HFFc6 (cell line): Measurements from ENCODE around the gene MCC. TPM values are rescaled to one million over a fixed set of nuclear protein-coding genes. Genes with fewer than 3 reads are reported as not detected.

Experiments used
- DNase-seq: peaks from one replicate; pipeline ENCODE4 v3.0.0-alpha.2; 2018
- H3K27ac Mint-ChIP-seq: 2 replicates; pipeline ENCODE4 v1.8.0; 2020; ENCODE audit warnings: mild to moderate bottlenecking, mixed read lengths
- H3K27me3 Mint-ChIP-seq: 2 replicates; pipeline ENCODE4 v1.8.0; 2021; ENCODE audit warnings: mild to moderate bottlenecking, moderate library complexity, mixed read lengths; ENCODE audit not compliant: insufficient read depth
- H3K36me3 Mint-ChIP-seq: 2 replicates; pipeline ENCODE4 v1.8.0; 2021; ENCODE audit warnings: low read depth, mixed read lengths
- H3K4me1 Mint-ChIP-seq: 2 replicates; pipeline ENCODE4 v1.8.0; 2020; ENCODE audit warnings: low read depth, mixed read lengths
- H3K4me3 Mint-ChIP-seq: 2 replicates; pipeline ENCODE4 v1.8.0; 2020; ENCODE audit warnings: mild to moderate bottlenecking, moderate library complexity, mixed read lengths
- H3K9me3 Mint-ChIP-seq: 2 replicates; pipeline ENCODE4 v1.8.0; 2020; ENCODE audit warnings: mild to moderate bottlenecking, mixed read lengths
- CTCF ChIP-seq: fragments of 200-600 bp; sonication (generic); IDR thresholded peaks from 2 replicates; pipeline ENCODE4 v1.5.0; 2021; ENCODE audit warnings: antibody characterized with exemption, mild to moderate bottlenecking
- total RNA-seq, 6 experiments: library from RNA; stranded (reverse); fragmentation: NEBNext Ultra II Directional; extraction: Animal tissue kit (Norgen Biotek cat#: 25700); gene quantifications; 2 replicates in 1 of 6; 3 replicates in 5 of 6; pipeline ENCODE4 v1.2.3, GENCODE V29; 2021

The MCC gene
- total RNA-seq, 6 experiments from 2014 or later: 2.5 to 4.9 (median 3.0) TPM

GRCh38 chr5:113397046-113397445, 91.2 kb downstream of the MCC start:
- Mint-ChIP-seq H3K4me1 (no peaks in the 10 kb centered on the region), H3K36me3 (no peaks in the 10 kb centered on the region), H3K4me3 (no peak overlapping the region), H3K27me3 (peaks cover 5% of the 10 kb centered on the region), H3K9me3 (no peaks in the 10 kb centered on the region), H3K27ac (no peak overlapping the region)
- no peak for TF ChIP-seq CTCF
- no peak for DNase-seq

GRCh38 chr5:113394658-113395057, 93.6 kb downstream of the MCC start:
- no peak overlapping the region for H3K4me3 Mint-ChIP-seq
- no peaks in the 10 kb centered on the region for H3K36me3 Mint-ChIP-seq
- peaks cover 9% of the 10 kb centered on the region for H3K27me3 Mint-ChIP-seq
- no peak for DNase-seq
- no peaks in the 10 kb centered on the region for H3K4me1 Mint-ChIP-seq
- no peaks in the 10 kb centered on the region for H3K9me3 Mint-ChIP-seq
- H3K27ac Mint-ChIP-seq: no peak overlapping the region
- no peak for TF ChIP-seq CTCF

- Mint-ChIP-seq H3K36me3 (no peaks in the 10 kb centered on the region), H3K4me3 (no peak overlapping the region), H3K4me1 (no peaks in the 10 kb centered on the region), H3K27ac (no peak overlapping the region), H3K9me3 (no peaks in the 10 kb centered on the region), H3K27me3 (peaks cover 9% of the 10 kb centered on the region)
- TF ChIP-seq CTCF: no peak
- DNase-seq: no peak
These were observed 98.0 kb downstream of the MCC start for GRCh38 chr5:113390224-113390623.

GRCh38 chr5:113389116-113389515, 99.1 kb downstream of the MCC start:
- Mint-ChIP-seq H3K4me1 (no peaks in the 10 kb centered on the region), H3K36me3 (no peaks in the 10 kb centered on the region), H3K27ac (no peak overlapping the region), H3K27me3 (peaks cover 9% of the 10 kb centered on the region), H3K4me3 (no peak overlapping the region), H3K9me3 (no peaks in the 10 kb centered on the region)
- DNase-seq: no peak
- no peak for TF ChIP-seq CTCF

GRCh38 chr5:113387844-113388243, 100.4 kb downstream of the MCC start:
- Mint-ChIP-seq H3K9me3 (no peaks in the 10 kb centered on the region), H3K27ac (no peak overlapping the region), H3K36me3 (no peaks in the 10 kb centered on the region), H3K4me3 (no peak overlapping the region), H3K27me3 (peaks cover 8% of the 10 kb centered on the region), H3K4me1 (no peaks in the 10 kb centered on the region; the same call in 1 of the 2 replicates)
- TF ChIP-seq CTCF: no peak
- no peak for DNase-seq

- Mint-ChIP-seq H3K9me3 (no peaks in the 10 kb centered on the region), H3K27me3 (peaks cover 4% of the 10 kb centered on the region; the same call in 1 of the 2 replicates), H3K4me3 (no peak overlapping the region)
These were observed 103.4 kb downstream of the MCC start for GRCh38 chr5:113384782-113385285.

More at GRCh38 chr5:113384782-113385285, 103.4 kb downstream of the MCC start:
- TF ChIP-seq CTCF: no peak
- Mint-ChIP-seq H3K36me3 (no peaks in the 10 kb centered on the region), H3K27ac (no peak overlapping the region), H3K4me1 (peaks cover 7% of the 10 kb centered on the region)
- DNase-seq: no peak
